Measurements from ENCODE around the gene SLC6A8. TPM values are rescaled to one million over a fixed set of nuclear protein-coding genes. Genes with fewer than 3 reads are reported as not detected.

Gene SLC6A8
- total RNA-seq, 6 donors from 2014 or later: 3.9 to 8.1 (median 6.1) TPM

- no peak overlapping the region for H3K27ac ChIP-seq
- DNase-seq: no peak
- peaks cover 0 to 4% (median 0%) of the 10 kb centered on the region in 4 donors for H3K9me3 ChIP-seq
- TF ChIP-seq CTCF (IDR thresholded peaks at IDR 0.05) (no peak), POLR2A (IDR thresholded peaks at IDR 0.05) (no peak), EP300 (IDR thresholded peaks at IDR 0.05) (no peak), POLR2AphosphoS5 (IDR thresholded peaks at IDR 0.05) (no peak)
- peak overlapping the region in 2 of 4 donors; percentile 21 to 30 for H3K4me3 ChIP-seq
- WGBS, 2 donors: 33% methylated on average over 43 of the region's 48 CpGs; no CpG with 5 or more reads in 1 of the 2 donors
- peaks cover 3 to 46% (median 21%) of the 10 kb centered on the region in 4 donors for H3K4me1 ChIP-seq
- no peak for ATAC-seq (ENCODE audit: low FRiP score in 2 of 2)
- H3K27me3 ChIP-seq: peaks cover 0 to 57% (median 8%) of the 10 kb centered on the region in 4 donors
- H3K36me3 ChIP-seq: no peaks in the 10 kb centered on the region
Measured at GRCh38 chrX:153642655-153643430, 44.9 kb upstream of the SLC6A8 start.

GRCh38 chrX:153643431-153644351 is 44.0 kb upstream of the SLC6A8 start:
- Histone ChIP-seq H3K4me3 (no peak overlapping the region), H3K27me3 (peaks cover 0 to 65% (median 9%) of the 10 kb centered on the region in 4 donors), H3K9me3 (peaks cover 0 to 6% (median 0%) of the 10 kb centered on the region in 4 donors), H3K27ac (no peak overlapping the region), H3K36me3 (no peaks in the 10 kb centered on the region), H3K4me1 (peaks cover 6 to 49% (median 21%) of the 10 kb centered on the region in 4 donors)
- ATAC-seq (ENCODE audit: low FRiP score in 2 of 2) (no peak), DNase-seq (no peak)
- WGBS, 2 donors: 2 to 49% methylated on average over 10 to 70 of the region's 84 CpGs
- TF ChIP-seq POLR2A (IDR thresholded peaks at IDR 0.05): no peak
- TF ChIP-seq POLR2AphosphoS5 (IDR thresholded peaks at IDR 0.05): no peak
- peak in 1 of 6 experiments; percentile 22 for TF ChIP-seq CTCF (IDR thresholded peaks at IDR 0.05)
- TF ChIP-seq EP300 (IDR thresholded peaks at IDR 0.05): no peak

GRCh38 chrX:153644356-153645125 is 43.2 kb upstream of the SLC6A8 start:
- TF ChIP-seq EP300 (IDR thresholded peaks at IDR 0.05) (no peak), CTCF (IDR thresholded peaks at IDR 0.05) (no peak), POLR2A (IDR thresholded peaks at IDR 0.05) (no peak)
- Histone ChIP-seq H3K9me3 (peaks cover 0 to 6% (median 0%) of the 10 kb centered on the region in 4 donors), H3K36me3 (no peaks in the 10 kb centered on the region), H3K4me1 (peaks cover 6 to 49% (median 21%) of the 10 kb centered on the region in 4 donors), H3K4me3 (no peak overlapping the region), H3K27ac (no peak overlapping the region), H3K27me3 (peaks cover 0 to 74% (median 9%) of the 10 kb centered on the region in 4 donors)
- 3 to 34% methylated on average over 6 to 43 of the region's 46 CpGs for WGBS, 2 donors
- peak in 1 of 2 donors; percentile 15 for DNase-seq
- ATAC-seq (ENCODE audit: low FRiP score in 2 of 2): no peak

GRCh38 chrX:153645151-153645550 is 42.6 kb upstream of the SLC6A8 start:
- no peak overlapping the region for H3K4me3 ChIP-seq
- TF ChIP-seq CTCF (IDR thresholded peaks at IDR 0.05) (no peak), EP300 (IDR thresholded peaks at IDR 0.05) (no peak)
- H3K9me3 ChIP-seq: peaks cover 0 to 6% (median 0%) of the 10 kb centered on the region in 4 donors
- WGBS, 2 donors: 14 to 68% methylated on average over 1 to 6 of the region's 6 CpGs
- no peak overlapping the region for H3K27ac ChIP-seq
- peaks cover 0 to 80% (median 9%) of the 10 kb centered on the region in 4 donors for H3K27me3 ChIP-seq
- peaks cover 6 to 49% (median 21%) of the 10 kb centered on the region in 4 donors for H3K4me1 ChIP-seq
- no peak for DNase-seq
- no peak for ATAC-seq (ENCODE audit: low FRiP score in 2 of 2)
- no peaks in the 10 kb centered on the region for H3K36me3 ChIP-seq
